HG03460 (cell line): ENCODE data around the gene EIF2B5.

Experiments
- ATAC-seq: cut with Tn5 transposase; IDR thresholded peaks from one replicate; pipeline ENCODE4 v1.9.1; 2021; ENCODE audit not compliant: unreplicated experiment

The EIF2B5 gene

GRCh38 chr3:184192889-184193288, 57.7 kb downstream of the EIF2B5 start:
- no peak for ATAC-seq

GRCh38 chr3:184193991-184194539, 58.9 kb downstream of the EIF2B5 start:
- no peak for ATAC-seq
